Right cardiac atrium (tissue), 5 donors: Measurements from ENCODE around the gene COL8A2. TPM values are rescaled to one million over a fixed set of nuclear protein-coding genes. Genes with fewer than 3 reads are reported as not detected.
A peak's percentile ranks its signal among the peaks of the same experiment; 100 is the strongest.

Source experiments
- ATAC-seq, 2 donors: fragments of 200-7000 bp; cut with Tn5 transposase; one replicate each; pipeline versions ENCODE4 v1.8.0 to v1.9.1; 2020; ENCODE audit warnings: moderate library complexity in 2 of 2, mild to moderate bottlenecking in 1 of 2
- DNase-seq, 3 donors: peaks; one replicate each; pipeline ENCODE4 v3.0.0-alpha.2; 2020
- H3K27ac ChIP-seq: one replicate; pipeline ENCODE4 v1.5.1; 2013; ENCODE audit warnings: mild to moderate bottlenecking, low read length, control low read depth, moderate library complexity
- H3K27me3 ChIP-seq: one replicate; pipeline ENCODE4 v1.6.1; 2013; ENCODE audit not compliant: control insufficient read depth, insufficient read depth
- H3K4me1 ChIP-seq: one replicate; pipeline ENCODE4 v1.6.1; 2013; ENCODE audit warnings: low read length; ENCODE audit not compliant: control insufficient read depth, insufficient read depth
- H3K4me3 ChIP-seq: one replicate; pipeline ENCODE4 v1.5.1; 2013; ENCODE audit warnings: low read length, control low read depth
- H3K9me3 ChIP-seq: one replicate; pipeline ENCODE4 v1.6.1; 2013; ENCODE audit warnings: low read length; ENCODE audit not compliant: control insufficient read depth
- WGBS: extraction: QIAGEN DNeasy Blood & Tissue Kit; methylation state at CpG from one replicate; pipeline ENCODE4 v1.1.7; 2013; 5-methylcytosine and 5-hydroxymethylcytosine counted together
- intact Hi-C, 4 donors: fragments of 100-400 bp; cut with DNase I; formaldehyde crosslinking; loops; one replicate each; pipeline versions ENCODE4 v1.11.0 to v1.14.0; 2022 to 2023
- polyA plus RNA-seq: library from polyadenylated mRNA; stranded (reverse); fragments of 200-250 nt; gene quantifications from one replicate; pipeline ENCODE4 v1.2.3, GENCODE V29; 2013
- total RNA-seq, 4 donors: library from RNA; stranded (reverse); fragmentation: NEBNext Ultra II Directional; extraction: Animal tissue kit (Norgen Biotek cat#: 25700); gene quantifications; one replicate each; pipeline ENCODE4 v1.2.1, GENCODE V29; 2021
- donor health status: healthy with polysubstance abuse.
- donor health status: DM: no; HTN: yes; CAD: no.
- donor health status: DM: no; HTN: no; CAD: no.
- donor health status: DM: no; HTN: yes; CAD: no; lungs with severe emphysema.
- donor health status: DM: yes; HTN: yes; CAD: no.

COL8A2 gene
- total and polyA plus RNA-seq, 5 donors = 2.4 to 4.1 (median 3.1) TPM

DNA sequence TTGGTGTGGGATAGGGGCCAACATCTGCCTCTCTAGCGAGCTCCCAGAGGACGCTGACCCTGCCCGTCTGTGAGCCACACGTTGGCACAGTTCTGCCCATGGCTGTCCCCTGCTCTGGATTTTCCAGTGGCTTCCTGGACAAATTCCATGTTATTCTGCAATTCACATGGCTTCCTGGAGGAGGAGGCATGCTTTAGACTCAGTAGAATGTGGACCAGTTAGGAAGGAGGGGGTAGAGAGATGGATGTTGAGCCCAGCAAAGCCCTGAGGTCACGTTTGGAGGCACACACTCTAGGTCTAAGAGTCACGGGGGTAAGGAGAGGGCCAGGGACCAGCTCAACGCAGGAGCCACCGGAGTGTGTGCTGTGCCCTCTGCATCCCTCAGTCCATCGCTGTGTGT is 12.2 kb downstream of the COL8A2 start:
- H3K4me3 ChIP-seq = no peak overlapping the region
- WGBS = 87% methylated on average over 9 of the region's 9 CpGs
- H3K4me1 ChIP-seq = no peaks in the 10 kb centered on the region
- H3K27me3 ChIP-seq = no peaks in the 10 kb centered on the region
- intact Hi-C loops = no loop called here
- ATAC-seq (no peak), DNase-seq (no peak)
- H3K27ac ChIP-seq = no peak overlapping the region
- H3K9me3 ChIP-seq = no peaks in the 10 kb centered on the region

DNA sequence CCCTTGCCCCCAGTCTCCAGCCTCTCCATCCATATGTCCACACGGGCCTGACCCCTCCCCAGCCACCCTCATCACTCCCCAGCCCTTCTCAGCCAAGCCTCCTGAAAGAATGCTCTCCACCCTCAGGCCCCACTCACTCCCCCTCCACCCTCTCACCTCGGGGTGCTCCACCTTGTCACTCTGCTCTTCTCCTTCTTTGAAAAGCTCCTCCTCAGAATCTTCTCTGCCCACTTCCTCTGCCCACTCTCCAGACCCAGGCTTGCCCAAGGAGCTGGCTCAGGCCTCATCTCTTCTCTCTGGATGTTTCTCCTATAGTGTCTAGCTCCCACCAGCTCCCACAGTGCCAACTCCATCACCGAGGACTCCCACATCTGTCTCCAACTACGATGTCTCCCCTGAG is 13.9 kb downstream of the COL8A2 start:
- no peaks in the 10 kb centered on the region for H3K9me3 ChIP-seq
- 64% methylated on average over 4 of the region's 4 CpGs for WGBS
- no peak overlapping the region for H3K27ac ChIP-seq
- intact Hi-C loops = no loop called here
- H3K27me3 ChIP-seq = no peaks in the 10 kb centered on the region
- no peaks in the 10 kb centered on the region for H3K4me1 ChIP-seq
- DNase-seq (no peak), ATAC-seq (no peak)
- no peak overlapping the region for H3K4me3 ChIP-seq

DNA sequence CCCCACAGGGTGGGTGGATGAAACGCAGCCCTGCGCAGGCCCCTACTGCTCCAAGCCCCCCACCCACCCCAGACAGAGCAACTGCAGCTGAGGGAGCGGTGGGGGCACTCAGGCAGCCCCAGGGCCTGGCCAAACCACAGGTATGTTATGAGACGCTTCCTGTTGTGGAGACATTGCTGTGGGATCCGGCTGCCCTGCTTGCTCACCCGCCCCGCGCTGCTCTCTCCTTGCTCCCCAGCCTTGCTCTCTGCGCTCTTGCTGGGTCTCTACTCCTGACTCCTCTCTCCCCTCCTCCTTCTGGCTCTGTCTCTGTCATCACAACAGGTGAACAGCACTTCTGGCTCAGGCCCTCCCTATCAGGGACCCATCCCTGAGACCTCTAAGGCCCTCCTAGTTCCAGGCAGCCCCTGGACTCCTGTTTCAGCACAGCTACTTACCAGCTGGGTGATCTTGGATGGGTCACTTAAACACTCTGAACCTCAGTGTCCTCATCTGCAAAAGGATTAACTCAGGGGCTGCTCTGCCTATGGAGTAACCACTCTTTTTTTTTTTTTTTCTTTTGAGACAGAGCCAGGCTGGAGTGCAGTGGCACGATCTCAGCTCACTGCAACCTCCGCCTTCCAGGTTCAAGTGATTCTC is 15.9 kb downstream of the COL8A2 start:
- no peak for ATAC-seq

DNA sequence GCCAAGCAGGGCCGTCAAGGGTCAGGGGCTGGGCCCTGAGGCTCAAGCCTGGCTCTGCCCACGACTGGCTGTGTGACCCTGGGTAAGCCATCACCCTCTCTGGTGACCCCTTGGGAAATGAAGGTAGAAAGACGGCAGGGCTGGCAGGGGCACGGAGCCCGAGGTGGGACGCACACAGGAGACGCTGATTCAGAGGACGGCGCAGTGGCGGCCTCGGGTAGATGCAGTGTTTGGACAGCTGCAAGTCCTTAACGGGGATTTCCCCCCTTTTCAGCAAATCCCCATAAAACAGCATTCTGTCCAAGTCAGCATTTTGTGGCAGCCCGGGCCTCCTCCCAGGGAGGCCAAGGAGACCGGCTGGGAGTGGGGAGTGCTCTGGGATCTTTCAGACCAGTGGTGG is 16.7 kb downstream of the COL8A2 start:
- H3K27me3 ChIP-seq = no peaks in the 10 kb centered on the region
- DNase-seq = no peak
- H3K9me3 ChIP-seq = no peaks in the 10 kb centered on the region
- no peak overlapping the region for H3K27ac ChIP-seq
- 79% methylated on average over 14 of the region's 14 CpGs for WGBS
- no peak overlapping the region for H3K4me3 ChIP-seq
- intact Hi-C loops = loop anchor here in 1 of 4 donors (10.0 kb wide), 1 partner anchor 76 kb away; no protein-coding TSS in a partner anchor
- ATAC-seq = no peak
- H3K4me1 ChIP-seq = no peaks in the 10 kb centered on the region

More for the DNA sequence above, 15.9 kb downstream of the COL8A2 start:
- Histone ChIP-seq H3K4me3 (no peak overlapping the region), H3K27ac (no peak overlapping the region), H3K9me3 (no peaks in the 10 kb centered on the region), H3K27me3 (no peaks in the 10 kb centered on the region), H3K4me1 (no peaks in the 10 kb centered on the region)
- intact Hi-C loops = loop anchor here in 1 of 4 donors (10.0 kb wide), 1 partner anchor 76 kb away; no protein-coding TSS in a partner anchor
- 81% methylated on average over 11 of the region's 11 CpGs for WGBS
- DNase-seq = no peak

DNA sequence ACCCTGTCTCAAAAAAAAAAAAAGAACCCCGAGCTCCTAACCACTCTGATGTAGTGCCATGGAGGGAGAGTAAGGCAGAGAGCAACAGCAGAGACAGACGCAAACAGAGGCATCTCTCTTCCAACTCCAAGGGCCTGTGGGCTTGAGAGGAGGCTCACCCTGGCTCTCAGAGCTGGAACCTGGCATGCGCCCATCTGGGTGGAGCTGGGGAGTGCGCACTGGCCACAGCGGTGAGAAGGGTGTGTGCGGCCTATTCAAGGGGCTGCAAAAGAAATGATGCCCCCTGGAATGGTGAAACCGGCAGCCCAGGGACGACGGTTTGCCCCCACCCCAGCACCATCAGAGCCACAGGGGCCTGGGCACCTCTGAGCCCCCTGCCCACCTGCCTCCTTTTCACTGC is 17.6 kb downstream of the COL8A2 start:
- Histone ChIP-seq H3K4me3 (no peak overlapping the region), H3K4me1 (no peaks in the 10 kb centered on the region), H3K27me3 (no peaks in the 10 kb centered on the region), H3K27ac (no peak overlapping the region), H3K9me3 (no peaks in the 10 kb centered on the region)
- intact Hi-C loops = loop anchor here in 1 of 4 donors (10.0 kb wide), 1 partner anchor 77 kb away; no protein-coding TSS in a partner anchor
- peak in 1 of 3 donors; percentile 71 for DNase-seq
- WGBS = 84% methylated on average over 9 of the region's 9 CpGs
- ATAC-seq = no peak

DNA sequence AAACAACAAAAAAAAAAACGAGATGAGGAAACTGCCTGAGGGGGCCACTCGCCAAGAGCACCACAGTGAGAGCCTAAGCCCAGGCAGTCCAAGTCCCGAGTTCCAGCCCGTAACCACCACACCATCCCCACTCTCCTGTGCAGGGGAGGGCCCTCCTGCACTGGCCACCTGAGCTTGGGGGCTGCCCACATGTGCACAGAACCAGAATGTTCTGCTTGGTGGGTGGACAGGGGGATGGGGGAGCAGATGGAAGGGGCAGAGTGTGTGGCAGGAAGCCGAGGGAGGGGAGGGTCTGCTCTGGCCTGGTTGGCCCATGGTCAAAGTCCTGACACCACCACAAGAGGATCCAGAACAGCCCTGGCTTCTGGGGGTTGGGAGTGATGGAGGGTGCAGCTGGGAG is 18.8 kb downstream of the COL8A2 start:
- Histone ChIP-seq H3K4me3 (no peak overlapping the region), H3K9me3 (no peaks in the 10 kb centered on the region), H3K27ac (no peak overlapping the region), H3K27me3 (no peaks in the 10 kb centered on the region), H3K4me1 (no peaks in the 10 kb centered on the region)
- intact Hi-C loops = loop anchor here in 1 of 4 donors (10.0 kb wide), 1 partner anchor 79 kb away; no protein-coding TSS in a partner anchor
- whole genome bisulfite sequencing = 36% methylated on average over 5 of the region's 5 CpGs
- no peak for DNase-seq
- no peak for ATAC-seq

DNA sequence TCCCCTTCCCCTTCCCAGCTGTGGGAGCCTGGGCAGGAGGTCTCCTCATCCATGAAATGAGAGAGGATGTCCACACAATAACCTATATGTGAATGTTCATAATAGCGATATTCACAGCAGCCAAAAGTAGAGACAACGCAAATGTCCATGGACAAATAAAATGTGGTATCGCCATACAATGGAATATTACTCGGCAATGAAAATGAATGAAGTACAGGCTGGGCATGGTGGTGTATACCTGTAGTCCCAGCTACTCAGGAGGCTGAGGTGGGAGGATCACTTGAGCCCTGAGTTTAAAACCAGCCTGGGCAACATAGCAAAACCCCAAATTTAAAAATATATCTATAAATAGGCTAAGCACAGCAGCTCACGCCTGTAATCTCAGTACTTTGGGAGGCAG is 23.5 kb downstream of the COL8A2 start:
- intact Hi-C loops = loop anchor here in 3 of 4 donors (5.0 to 10.0 kb wide), 4 partner anchors 36 to 321 kb away; no protein-coding TSS in a partner anchor
- ATAC-seq = no peak
- 98% methylated on average over 5 of the region's 5 CpGs for WGBS

DNA sequence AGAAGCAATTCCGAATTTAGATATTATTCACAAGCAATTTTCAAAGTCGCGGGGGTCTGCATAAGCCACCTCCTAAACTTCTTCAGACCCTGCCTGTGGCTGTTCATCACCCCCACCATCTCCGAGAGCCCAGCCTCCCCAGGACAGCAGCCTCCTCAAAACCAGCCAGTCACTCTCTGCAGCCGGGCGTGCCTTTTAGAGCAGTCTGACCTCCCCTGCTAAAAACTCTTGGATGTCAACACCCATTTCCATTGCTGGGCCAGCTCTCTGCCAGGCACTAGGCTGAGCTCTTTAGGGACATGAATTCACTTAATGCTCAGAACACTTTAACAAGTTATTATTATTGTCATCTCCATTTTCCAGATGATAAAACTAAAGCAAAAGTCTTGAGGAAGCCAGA is 24.6 kb downstream of the COL8A2 start:
- H3K4me3 ChIP-seq = no peak overlapping the region
- 65% methylated on average over 6 of the region's 6 CpGs for WGBS
- no peaks in the 10 kb centered on the region for H3K4me1 ChIP-seq
- no peaks in the 10 kb centered on the region for H3K9me3 ChIP-seq
- no peak for ATAC-seq
- peak in 1 of 3 donors; percentile 14 for DNase-seq
- no peaks in the 10 kb centered on the region for H3K27me3 ChIP-seq
- intact Hi-C loops = loop anchor here in 3 of 4 donors (5.0 to 10.0 kb wide), 4 partner anchors 37 to 322 kb away; no protein-coding TSS in a partner anchor
- H3K27ac ChIP-seq = no peak overlapping the region

More for the DNA sequence above, 23.5 kb downstream of the COL8A2 start:
- peak in 1 of 3 donors; percentile 22 for DNase-seq
- no peak overlapping the region for H3K4me3 ChIP-seq
- H3K9me3 ChIP-seq = no peaks in the 10 kb centered on the region
- no peak overlapping the region for H3K27ac ChIP-seq
- H3K4me1 ChIP-seq = no peaks in the 10 kb centered on the region
- H3K27me3 ChIP-seq = no peaks in the 10 kb centered on the region

DNA sequence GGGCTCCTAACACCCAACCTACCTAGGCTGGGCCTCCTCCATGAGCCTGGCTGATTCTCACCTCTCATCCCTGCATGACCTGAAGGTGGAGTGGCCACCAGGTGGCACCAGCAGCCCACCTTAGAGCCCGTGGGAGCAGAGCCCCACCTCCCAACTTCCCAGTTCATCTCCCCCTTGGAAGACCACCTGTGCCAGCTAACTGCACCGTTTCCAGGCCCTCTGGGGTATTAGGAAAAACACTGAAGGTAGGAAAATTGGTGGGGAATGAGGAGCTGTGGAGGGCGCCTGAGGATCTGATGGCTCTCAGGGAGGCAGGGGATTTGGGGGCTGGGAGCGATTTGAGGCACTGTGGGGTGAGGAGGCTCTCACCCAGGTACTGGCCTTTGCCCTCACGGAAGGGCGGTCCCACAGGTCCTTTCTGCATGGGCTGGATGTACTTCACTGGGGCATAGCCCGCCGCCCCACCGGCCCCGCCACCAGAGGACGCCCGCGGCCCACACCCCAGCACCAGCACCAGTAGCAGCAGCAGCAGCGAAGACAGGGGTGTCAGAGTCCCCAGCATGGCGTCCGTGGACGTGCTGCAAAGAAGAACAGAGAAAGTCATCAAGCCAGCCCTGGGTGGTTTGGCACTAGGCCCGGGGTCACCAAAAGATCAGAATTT is 25.2 kb downstream of the COL8A2 start:
- intact Hi-C loops = loop anchor here in 3 of 4 donors (2.0 to 10.0 kb wide), 5 partner anchors 35 to 322 kb away; no protein-coding TSS in a partner anchor
- DNase-seq (peak; percentile 81 to 95 (median 93)), ATAC-seq (peak; percentile 79 to 83)
- WGBS = 33% methylated on average over 18 of the region's 18 CpGs
- Histone ChIP-seq H3K4me3 (no peak overlapping the region), H3K9me3 (no peaks in the 10 kb centered on the region), H3K27ac (no peak overlapping the region), H3K4me1 (no peaks in the 10 kb centered on the region), H3K27me3 (no peaks in the 10 kb centered on the region)

DNA sequence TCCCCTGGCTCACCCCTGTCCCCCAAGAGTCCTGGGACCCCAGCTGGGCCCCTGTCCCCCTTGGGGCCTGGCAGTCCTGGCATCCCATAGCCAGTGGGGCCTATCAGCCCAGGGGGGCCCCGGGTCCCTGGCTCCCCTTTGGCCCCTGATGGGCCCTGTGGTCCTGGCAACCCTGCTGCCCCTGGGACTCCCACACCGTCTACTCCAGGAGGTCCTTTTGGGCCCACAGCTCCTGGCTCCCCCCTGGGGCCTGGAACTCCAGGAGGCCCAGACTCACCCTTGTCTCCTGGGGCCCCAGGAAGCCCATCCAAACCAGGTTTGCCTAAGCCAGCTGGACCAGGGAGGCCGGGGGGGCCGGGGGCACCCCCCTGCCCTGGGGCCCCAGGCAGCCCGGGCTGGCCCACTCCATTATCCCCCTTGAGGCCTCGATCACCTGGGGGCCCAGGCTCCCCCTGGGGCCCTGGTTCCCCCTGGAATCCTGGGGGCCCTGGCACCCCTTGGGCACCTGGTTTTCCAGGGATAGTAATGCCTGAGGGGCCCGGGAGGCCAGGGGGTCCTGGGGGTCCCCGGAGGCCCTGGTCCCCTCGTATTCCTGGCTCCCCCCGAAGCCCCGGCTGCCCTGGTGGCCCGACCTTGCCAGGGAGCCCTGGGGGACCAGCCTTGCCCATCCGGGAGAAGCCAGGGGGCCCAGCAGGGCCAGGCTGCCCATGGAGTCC is 26.2 kb downstream of the COL8A2 start:
- no peaks in the 10 kb centered on the region for H3K4me1 ChIP-seq
- intact Hi-C loops = loop anchor here in 1 of 4 donors (2.0 to 5.0 kb wide), 2 partner anchors 36 to 323 kb away; no protein-coding TSS in a partner anchor
- no peak overlapping the region for H3K27ac ChIP-seq
- no peak overlapping the region for H3K4me3 ChIP-seq
- peak in 2 of 3 donors; percentile 52 to 64 for DNase-seq
- H3K27me3 ChIP-seq = no peaks in the 10 kb centered on the region
- no peaks in the 10 kb centered on the region for H3K9me3 ChIP-seq
- peak in 1 of 2 donors; percentile 2 for ATAC-seq
- 83% methylated on average over 13 of the region's 13 CpGs for WGBS
